GM21526 (cell line): Measurements from ENCODE around the gene REG3A.

ENCODE experiments used
- ATAC-seq: cut with Tn5 transposase; IDR thresholded peaks from one replicate; pipeline ENCODE4 v1.9.1; 2021; ENCODE audit warnings: moderate library complexity; ENCODE audit not compliant: unreplicated experiment, low FRiP score

The REG3A gene

GRCh38 chr2:79122676-79123075 is 36.9 kb downstream of the REG3A start:
- ATAC-seq = no peak

- ATAC-seq = no peak
These were observed 39.3 kb downstream of the REG3A start, which contains the start of gene REG1A for GRCh38 chr2:79120194-79120713. REG1A (plus strand) TSS chr2:79120488; CDS start chr2:79120862, 374 bp downstream.

GRCh38 chr2:79116997-79117928 is 42.3 kb downstream of the REG3A start:
- no peak for ATAC-seq

- no peak for ATAC-seq
These were observed 44.6 kb downstream of the REG3A start for GRCh38 chr2:79114797-79115494.

- ATAC-seq = no peak
These were observed 47.3 kb downstream of the REG3A start for GRCh38 chr2:79112269-79112668.
